ENCODE results near the gene UTP11. TPM values are rescaled to one million over a fixed set of nuclear protein-coding genes. Genes with fewer than 3 reads are reported as not detected.

Gene UTP11
- total RNA-seq, 2 experiments from 2014 or later, result 33.0 to 34.8 TPM

GRCh38 chr1:38034871-38035270 lies 22.3 kb downstream of the UTP11 start:
- ChIA-PET POLR2A (no interaction called here), CTCF (no interaction called here)
- Mint-ChIP-seq H3K36me3 (ENCODE audit: low read depth) (no peaks in the 10 kb centered on the region), H3K9me3 (no peaks in the 10 kb centered on the region), H3K4me1 (peaks cover 14% of the 10 kb centered on the region), H3K27ac (no peak overlapping the region), H3K27me3 (peaks cover 3% of the 10 kb centered on the region), H3K4me3 (no peak overlapping the region)
- no peak for DNase-seq

GRCh38 chr1:38037221-38037939 lies 24.8 kb downstream of the UTP11 start:
- CTCF ChIA-PET, result no interaction called here
- POLR2A ChIA-PET, result no interaction called here
- no peak for DNase-seq
- Mint-ChIP-seq H3K4me1 (no peaks in the 10 kb centered on the region), H3K36me3 (ENCODE audit: low read depth) (no peaks in the 10 kb centered on the region), H3K27me3 (peaks cover 22% of the 10 kb centered on the region), H3K4me3 (no peak overlapping the region), H3K27ac (no peak overlapping the region), H3K9me3 (no peaks in the 10 kb centered on the region)

GRCh38 chr1:38038861-38039260 lies 26.3 kb downstream of the UTP11 start:
- Mint-ChIP-seq H3K27me3 (peaks cover 34% of the 10 kb centered on the region), H3K4me3 (no peak overlapping the region), H3K27ac (no peak overlapping the region), H3K36me3 (ENCODE audit: low read depth) (no peaks in the 10 kb centered on the region), H3K9me3 (no peaks in the 10 kb centered on the region), H3K4me1 (peaks cover under 1% of the 10 kb centered on the region)
- POLR2A ChIA-PET, result no interaction called here
- DNase-seq, result no peak
- CTCF ChIA-PET, result interaction anchor here (1.4 kb wide), 1 partner anchor 9 kb away, joined by 4 read pairs; no protein-coding TSS in a partner anchor

- peaks cover 4% of the 10 kb centered on the region for H3K4me1 Mint-ChIP-seq
- H3K36me3 Mint-ChIP-seq (ENCODE audit: low read depth), result no peaks in the 10 kb centered on the region
- ChIA-PET CTCF (interaction anchor here (1.4 kb wide), 1 partner anchor 9 kb away, joined by 4 read pairs; no protein-coding TSS in a partner anchor), POLR2A (no interaction called here)
- no peaks in the 10 kb centered on the region for H3K9me3 Mint-ChIP-seq
- H3K27me3 Mint-ChIP-seq, result peaks cover 40% of the 10 kb centered on the region
- DNase-seq, result no peak
- H3K27ac Mint-ChIP-seq, result no peak overlapping the region
- H3K4me3 Mint-ChIP-seq, result no peak overlapping the region
Measured at GRCh38 chr1:38039331-38040088, 27.0 kb downstream of the UTP11 start.

GRCh38 chr1:38041936-38042834 lies 29.7 kb downstream of the UTP11 start:
- no peaks in the 10 kb centered on the region for H3K36me3 Mint-ChIP-seq (ENCODE audit: low read depth)
- H3K27ac Mint-ChIP-seq, result no peak overlapping the region
- H3K4me3 Mint-ChIP-seq, result no peak overlapping the region
- H3K27me3 Mint-ChIP-seq, result peaks cover 46% of the 10 kb centered on the region
- CTCF ChIA-PET, result interaction anchor here (0.5 to 1.3 kb wide), 3 partner anchors 13 to 53 kb away, joined by 3 to 5 read pairs (median 4); no protein-coding TSS in a partner anchor
- POLR2A ChIA-PET, result no interaction called here
- H3K4me1 Mint-ChIP-seq, result peaks cover 5% of the 10 kb centered on the region
- H3K9me3 Mint-ChIP-seq, result no peaks in the 10 kb centered on the region
- no peak for DNase-seq

GRCh38 chr1:38043036-38043747 lies 30.7 kb downstream of the UTP11 start:
- no peaks in the 10 kb centered on the region for H3K9me3 Mint-ChIP-seq
- ChIA-PET POLR2A (no interaction called here), CTCF (interaction anchor here (0.6 kb wide), 1 partner anchor 136 kb away, joined by 5 read pairs; no protein-coding TSS in a partner anchor)
- H3K36me3 Mint-ChIP-seq (ENCODE audit: low read depth), result no peaks in the 10 kb centered on the region
- H3K4me1 Mint-ChIP-seq, result peaks cover 7% of the 10 kb centered on the region
- no peak overlapping the region for H3K27ac Mint-ChIP-seq
- H3K27me3 Mint-ChIP-seq, result peaks cover 56% of the 10 kb centered on the region
- DNase-seq, result no peak
- H3K4me3 Mint-ChIP-seq, result no peak overlapping the region

- Mint-ChIP-seq H3K36me3 (ENCODE audit: low read depth) (no peaks in the 10 kb centered on the region), H3K9me3 (no peaks in the 10 kb centered on the region), H3K27ac (no peak overlapping the region), H3K27me3 (peaks cover 63% of the 10 kb centered on the region), H3K4me1 (peaks cover 7% of the 10 kb centered on the region), H3K4me3 (peak overlapping the region; percentile 48)
- POLR2A ChIA-PET, result no interaction called here
- CTCF ChIA-PET, result interaction anchor here (0.7 kb wide), 1 partner anchor 579 kb away, joined by 3 read pairs; no protein-coding TSS in a partner anchor
- DNase-seq, result no peak
Measured at GRCh38 chr1:38044221-38045215, 32.0 kb downstream of the UTP11 start.

- Mint-ChIP-seq H3K4me3 (no peak overlapping the region), H3K9me3 (no peaks in the 10 kb centered on the region), H3K27ac (no peak overlapping the region), H3K36me3 (ENCODE audit: low read depth) (no peaks in the 10 kb centered on the region), H3K27me3 (peaks cover 56% of the 10 kb centered on the region), H3K4me1 (peaks cover 7% of the 10 kb centered on the region)
- CTCF ChIA-PET, result no interaction called here
- no peak for DNase-seq
- POLR2A ChIA-PET, result no interaction called here
Measured at GRCh38 chr1:38045401-38046332, 33.1 kb downstream of the UTP11 start.

- Mint-ChIP-seq H3K4me3 (peak within 1 kb of the TSS; percentile 70), H3K9me3 (no peaks in the 10 kb centered on the region), H3K36me3 (ENCODE audit: low read depth) (no peaks in the 10 kb centered on the region), H3K4me1 (peaks cover 7% of the 10 kb centered on the region), H3K27ac (peak within 1 kb of the TSS; percentile 46), H3K27me3 (peaks cover 50% of the 10 kb centered on the region)
- POLR2A ChIA-PET, result interaction anchor here (0.6 kb wide), 1 partner anchor 981 kb away, joined by 5 read pairs; no protein-coding TSS in a partner anchor
- DNase-seq, result no peak
- CTCF ChIA-PET, result no interaction called here
Measured at GRCh38 chr1:38046333-38046883, 33.9 kb downstream of the UTP11 start, which contains the start of gene POU3F1. TSS of gene POU3F1 (minus strand) at chr1:38046793. CDS start at chr1:38046743, 50 bp downstream.

- Mint-ChIP-seq H3K4me1 (peaks cover 7% of the 10 kb centered on the region), H3K27ac (peak overlapping the region; percentile 46), H3K27me3 (peaks cover 44% of the 10 kb centered on the region), H3K9me3 (no peaks in the 10 kb centered on the region), H3K4me3 (peak overlapping the region; percentile 70), H3K36me3 (ENCODE audit: low read depth) (no peaks in the 10 kb centered on the region)
- POLR2A ChIA-PET, result interaction anchor here (0.6 kb wide), 1 partner anchor 981 kb away, joined by 5 read pairs; no protein-coding TSS in a partner anchor
- DNase-seq, result peak; percentile 62
- CTCF ChIA-PET, result no interaction called here
Measured at GRCh38 chr1:38046884-38047602, 34.5 kb downstream of the UTP11 start.
